Measurements from ENCODE around the gene TUBGCP2. TPM values are rescaled to one million over a fixed set of nuclear protein-coding genes. Genes with fewer than 3 reads are reported as not detected.

The TUBGCP2 gene
- total RNA-seq, 1 experiment from 2014 or later: 21.4 TPM

DNA sequence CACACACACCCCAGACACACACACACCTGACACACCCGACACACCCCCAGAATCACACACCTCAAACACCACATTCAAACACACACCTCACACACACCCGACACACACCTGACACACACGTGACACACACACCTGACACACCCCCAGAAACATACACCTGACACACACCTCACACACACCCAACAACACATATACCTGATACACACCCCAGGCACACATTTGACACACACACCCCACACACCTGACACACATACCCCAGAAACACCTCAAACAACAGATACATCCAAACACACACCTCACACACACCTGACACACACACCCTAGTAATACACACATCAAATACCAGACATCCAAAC lies 28.7 kb upstream of the TUBGCP2 start:
- H3K27ac ChIP-seq (ENCODE audit: low read length): no peak overlapping the region
- H3K4me3 ChIP-seq (ENCODE audit: low read length): no peak overlapping the region
- no peak overlapping the region for H3K9ac ChIP-seq (ENCODE audit: low read length)
- peaks cover 22% of the 10 kb centered on the region for H3K9me3 ChIP-seq (ENCODE audit: low read length)
- no peaks in the 10 kb centered on the region for H3K27me3 ChIP-seq (ENCODE audit: low read length)
- no peaks in the 10 kb centered on the region for H3K9me2 ChIP-seq (replicated peaks; ENCODE audit: insufficient read depth, low read length)
- no peaks in the 10 kb centered on the region for H3K79me2 ChIP-seq (ENCODE audit: low read length)
- no peaks in the 10 kb centered on the region for H3K4me1 ChIP-seq (ENCODE audit: low read length)
- no peak for DNase-seq
- no peak overlapping the region for H2AFZ ChIP-seq (ENCODE audit: low read length)
- H3K36me3 ChIP-seq (ENCODE audit: insufficient read depth, low read length): no peaks in the 10 kb centered on the region
- no peaks in the 10 kb centered on the region for H4K20me1 ChIP-seq (ENCODE audit: insufficient read depth, low read depth, low read length)
- H3K4me2 ChIP-seq (ENCODE audit: low read depth, low read length, poor library complexity, severe bottlenecking): no peak overlapping the region

DNA sequence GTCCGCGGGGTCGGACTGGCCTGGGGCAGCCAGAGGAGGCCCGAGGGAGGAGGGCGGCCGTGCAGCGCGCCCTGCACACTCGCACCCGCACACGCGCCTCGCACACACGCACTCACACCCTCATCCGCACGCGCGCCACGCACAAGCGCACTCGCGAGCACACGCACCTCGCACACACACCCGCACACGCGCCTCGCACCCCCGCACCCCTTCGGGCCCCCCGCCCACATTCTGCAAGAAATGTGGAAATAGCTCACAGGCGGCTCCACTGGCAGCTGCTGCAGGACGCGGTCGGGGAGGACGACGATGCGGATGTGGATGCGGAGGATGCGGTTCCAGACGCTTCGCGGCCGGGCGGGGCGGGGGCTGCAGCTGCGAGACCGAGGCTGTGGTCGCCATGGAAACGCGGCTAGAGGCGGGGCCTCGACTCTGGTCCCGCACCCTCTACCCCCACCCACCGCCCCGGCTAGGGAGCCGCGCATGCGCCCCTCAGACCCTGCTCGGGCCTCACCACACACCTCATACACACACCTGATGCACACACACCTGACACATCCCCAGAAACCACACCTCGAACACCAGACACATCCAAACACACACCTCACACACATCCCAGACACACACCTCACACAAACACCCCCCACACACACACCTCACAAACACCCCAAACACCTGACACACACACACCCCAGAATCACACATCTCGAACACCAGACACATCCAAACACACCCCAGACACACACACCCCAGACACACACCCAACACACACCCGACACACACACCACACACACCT lies 28.1 kb upstream of the TUBGCP2 start, which contains the start of gene CALY:
CALY (minus strand) TSS at position 320 of the 793 bp plus-strand sequence. CDS start 7,907 bp downstream, outside the sequence.
- DNase-seq: no peak
- H3K27ac ChIP-seq (ENCODE audit: low read length): no peak within 1 kb of the TSS

DNA sequence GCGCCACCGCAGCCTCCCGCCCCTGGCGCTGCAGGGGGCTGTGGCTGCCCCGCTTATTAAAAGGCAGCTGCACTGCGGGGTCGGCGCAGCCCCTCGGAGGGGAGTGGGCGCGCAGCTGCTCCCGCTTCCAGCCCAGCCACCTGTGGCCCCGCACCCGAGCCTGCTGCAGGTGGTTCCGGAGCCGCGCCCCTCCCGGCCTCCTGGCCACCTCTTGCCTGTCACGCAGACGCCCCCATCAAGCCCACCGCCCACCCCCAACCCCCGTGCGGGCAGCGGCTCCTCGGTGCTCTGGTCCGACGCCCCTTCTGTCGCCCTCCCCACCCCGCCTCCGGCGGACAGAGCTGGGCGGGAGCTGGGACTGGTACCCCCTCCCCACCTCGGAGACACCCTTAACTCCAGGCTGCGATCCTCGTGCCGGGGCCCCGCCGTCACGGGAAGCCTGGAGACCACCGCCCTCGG lies 27.5 kb upstream of the TUBGCP2 start:
- H3K27ac ChIP-seq (ENCODE audit: low read length): no peak overlapping the region

More for the DNA sequence above, 28.1 kb upstream of the TUBGCP2 start, which contains the start of gene CALY:
- H3K9me3 ChIP-seq (ENCODE audit: low read length): peaks cover 22% of the 10 kb centered on the region
- no peaks in the 10 kb centered on the region for H3K79me2 ChIP-seq (ENCODE audit: low read length)
- H3K4me3 ChIP-seq (ENCODE audit: low read length): no peak within 1 kb of the TSS
- H3K9ac ChIP-seq (ENCODE audit: low read length): no peak within 1 kb of the TSS
- H3K36me3 ChIP-seq (ENCODE audit: insufficient read depth, low read length): no peaks in the 10 kb centered on the region
- no peaks in the 10 kb centered on the region for H3K9me2 ChIP-seq (replicated peaks; ENCODE audit: insufficient read depth, low read length)
- H3K4me1 ChIP-seq (ENCODE audit: low read length): no peaks in the 10 kb centered on the region
- no peaks in the 10 kb centered on the region for H3K27me3 ChIP-seq (ENCODE audit: low read length)
- no peak within 1 kb of the TSS for H2AFZ ChIP-seq (ENCODE audit: low read length)
- H4K20me1 ChIP-seq (ENCODE audit: insufficient read depth, low read depth, low read length): no peaks in the 10 kb centered on the region
- H3K4me2 ChIP-seq (ENCODE audit: low read depth, low read length, poor library complexity, severe bottlenecking): no peak within 1 kb of the TSS

DNA sequence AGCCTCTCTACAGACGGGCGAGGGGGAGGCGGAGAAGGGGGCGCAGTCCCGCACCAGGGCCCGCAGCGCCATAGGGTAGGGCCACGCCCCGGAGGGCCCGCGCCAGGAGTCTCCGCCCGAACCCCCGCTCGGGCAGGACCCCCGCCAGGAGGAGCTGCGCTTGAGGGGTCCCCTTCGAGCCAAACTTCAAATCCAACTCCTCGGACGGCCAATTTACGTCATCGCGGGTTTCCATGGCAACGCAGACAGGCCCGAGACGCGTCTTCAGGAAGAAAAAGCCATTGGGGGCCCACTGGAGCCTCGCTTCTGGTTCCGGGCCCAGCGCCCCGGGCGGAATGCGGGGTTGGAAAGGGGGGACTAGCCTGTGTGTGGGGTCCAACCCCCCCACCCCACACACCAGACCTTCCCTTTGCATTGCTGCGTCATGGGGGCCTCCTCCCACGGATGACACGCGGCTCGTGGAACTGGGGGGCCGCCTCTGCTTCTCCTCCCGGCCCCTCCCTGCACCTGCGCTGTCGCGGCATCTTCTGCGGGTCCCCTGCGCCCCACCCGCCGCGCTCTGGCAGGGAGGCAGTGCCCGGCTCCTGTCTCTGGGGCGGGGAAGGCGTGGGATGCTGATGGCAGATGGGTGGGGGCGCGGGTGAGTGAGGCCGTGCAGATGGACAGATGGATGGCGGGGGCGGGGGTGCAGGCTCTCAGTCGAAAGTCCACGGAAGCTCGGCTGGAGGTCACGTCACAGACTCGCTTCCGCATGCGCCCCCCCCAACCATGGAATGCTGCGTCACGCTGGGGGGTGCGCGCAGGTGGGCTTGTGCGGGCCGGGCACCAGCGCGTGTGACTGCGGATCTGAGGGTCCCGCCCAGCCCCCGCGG lies 26.8 kb upstream of the TUBGCP2 start:
- H3K27me3 ChIP-seq (ENCODE audit: low read length): no peaks in the 10 kb centered on the region
- no peaks in the 10 kb centered on the region for H3K36me3 ChIP-seq (ENCODE audit: insufficient read depth, low read length)
- no peak overlapping the region for H3K4me3 ChIP-seq (ENCODE audit: low read length)
- no peaks in the 10 kb centered on the region for H3K79me2 ChIP-seq (ENCODE audit: low read length)
- peaks cover 22% of the 10 kb centered on the region for H3K9me3 ChIP-seq (ENCODE audit: low read length)
- H3K9ac ChIP-seq (ENCODE audit: low read length): no peak overlapping the region
- no peak overlapping the region for H3K27ac ChIP-seq (ENCODE audit: low read length)
- no peaks in the 10 kb centered on the region for H3K4me1 ChIP-seq (ENCODE audit: low read length)
- H3K4me2 ChIP-seq (ENCODE audit: low read depth, low read length, poor library complexity, severe bottlenecking): no peak overlapping the region
- no peaks in the 10 kb centered on the region for H3K9me2 ChIP-seq (replicated peaks; ENCODE audit: insufficient read depth, low read length)
- H2AFZ ChIP-seq (ENCODE audit: low read length): no peak overlapping the region
- no peak for DNase-seq
- H4K20me1 ChIP-seq (ENCODE audit: insufficient read depth, low read depth, low read length): no peaks in the 10 kb centered on the region

More for the DNA sequence above, 27.5 kb upstream of the TUBGCP2 start:
- Histone ChIP-seq H3K27me3 (ENCODE audit: low read length) (no peaks in the 10 kb centered on the region), H3K9ac (ENCODE audit: low read length) (no peak overlapping the region), H2AFZ (ENCODE audit: low read length) (no peak overlapping the region), H3K9me2 (replicated peaks; ENCODE audit: insufficient read depth, low read length) (no peaks in the 10 kb centered on the region), H3K36me3 (ENCODE audit: insufficient read depth, low read length) (no peaks in the 10 kb centered on the region), H3K9me3 (ENCODE audit: low read length) (peaks cover 22% of the 10 kb centered on the region), H3K4me3 (ENCODE audit: low read length) (no peak overlapping the region), H3K79me2 (ENCODE audit: low read length) (no peaks in the 10 kb centered on the region), H3K4me2 (ENCODE audit: low read depth, low read length, poor library complexity, severe bottlenecking) (no peak overlapping the region), H3K4me1 (ENCODE audit: low read length) (no peaks in the 10 kb centered on the region), H4K20me1 (ENCODE audit: insufficient read depth, low read depth, low read length) (no peaks in the 10 kb centered on the region)
- DNase-seq: no peak

DNA sequence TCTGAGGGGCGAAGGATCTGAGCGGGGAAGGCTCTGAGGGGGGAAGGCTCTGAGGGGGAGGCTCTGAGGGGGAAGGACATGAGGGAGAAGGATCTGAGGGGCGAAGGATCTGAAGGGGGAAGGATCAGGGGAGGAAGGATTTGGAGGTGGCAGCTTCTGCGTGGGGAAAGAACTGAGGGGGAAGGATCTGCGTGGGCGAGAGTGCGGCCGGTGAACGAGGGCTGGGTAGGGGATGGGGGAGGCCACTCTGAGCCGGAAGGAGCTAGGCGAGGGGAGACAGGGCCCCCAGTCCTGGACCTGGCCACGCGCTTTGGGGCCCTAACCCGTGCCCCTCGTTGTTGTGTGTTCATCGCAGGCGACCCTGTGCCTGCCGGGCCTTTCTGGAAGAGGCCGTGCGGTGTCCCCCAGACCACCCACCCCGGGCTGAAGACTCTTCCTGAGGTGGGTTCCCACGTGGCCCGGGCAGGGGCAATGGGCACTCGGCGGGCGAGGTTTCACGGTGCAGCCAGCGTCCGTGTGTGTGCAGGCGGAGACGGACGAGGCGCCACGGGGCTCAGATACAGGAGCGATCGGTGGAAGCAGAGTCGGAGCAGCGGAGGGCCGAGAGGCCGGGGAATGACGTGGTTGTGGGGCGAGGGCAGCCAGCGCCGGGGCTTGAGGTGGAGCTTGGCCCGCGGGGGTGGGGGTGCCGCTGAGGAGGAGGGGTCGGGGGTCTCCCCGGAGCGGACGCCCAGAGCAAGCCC lies 26.0 kb upstream of the TUBGCP2 start:
- Histone ChIP-seq H3K4me1 (ENCODE audit: low read length) (peaks cover 3% of the 10 kb centered on the region), H3K36me3 (ENCODE audit: insufficient read depth, low read length) (no peaks in the 10 kb centered on the region), H3K4me2 (ENCODE audit: low read depth, low read length, poor library complexity, severe bottlenecking) (no peak overlapping the region), H3K9me3 (ENCODE audit: low read length) (peaks cover 22% of the 10 kb centered on the region), H4K20me1 (ENCODE audit: insufficient read depth, low read depth, low read length) (no peaks in the 10 kb centered on the region), H3K4me3 (ENCODE audit: low read length) (no peak overlapping the region), H3K9ac (ENCODE audit: low read length) (no peak overlapping the region), H3K27me3 (ENCODE audit: low read length) (no peaks in the 10 kb centered on the region), H3K9me2 (replicated peaks; ENCODE audit: insufficient read depth, low read length) (no peaks in the 10 kb centered on the region), H2AFZ (ENCODE audit: low read length) (no peak overlapping the region), H3K79me2 (ENCODE audit: low read length) (no peaks in the 10 kb centered on the region), H3K27ac (ENCODE audit: low read length) (no peak overlapping the region)
- DNase-seq: no peak

DNA sequence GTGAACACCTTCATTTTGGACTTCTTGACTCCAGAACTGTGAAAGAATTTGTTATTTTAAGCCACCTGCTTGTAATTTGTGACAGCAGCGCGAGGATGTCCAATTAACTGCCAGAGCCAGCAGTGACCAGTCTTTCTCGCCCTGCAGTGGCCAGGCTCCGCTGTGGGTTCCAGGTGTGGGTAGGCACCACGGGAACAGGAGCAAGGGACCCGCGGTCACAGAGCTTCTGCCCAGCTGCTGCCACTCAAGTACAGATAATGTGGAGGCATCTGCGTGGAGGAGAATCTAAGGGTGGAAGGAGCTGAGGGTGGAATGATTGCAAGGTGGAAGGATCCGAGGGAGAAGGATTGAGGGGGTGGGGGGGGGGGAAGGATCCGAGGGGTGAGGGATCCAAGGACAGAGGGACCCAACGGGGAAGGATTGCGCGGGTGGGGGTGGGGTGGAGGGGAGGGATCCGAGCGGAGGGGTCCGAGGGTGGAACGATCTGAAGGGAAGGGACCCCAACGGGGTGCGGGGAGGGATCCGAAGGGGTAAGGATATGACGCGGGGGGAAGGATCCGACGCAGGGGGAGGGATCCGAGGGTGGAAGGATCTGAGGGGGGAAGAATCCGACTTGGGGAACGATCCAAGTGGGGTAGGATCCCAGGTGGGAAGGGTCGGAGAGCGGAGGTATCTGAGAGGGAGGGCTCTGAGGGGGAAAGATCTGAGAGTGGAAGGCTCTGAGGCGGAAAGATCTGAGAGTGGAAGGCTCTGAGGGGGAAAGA lies 24.4 kb upstream of the TUBGCP2 start:
- H3K4me3 ChIP-seq (ENCODE audit: low read length): no peak overlapping the region
- no peak overlapping the region for H3K4me2 ChIP-seq (ENCODE audit: low read depth, low read length, poor library complexity, severe bottlenecking)
- H3K27me3 ChIP-seq (ENCODE audit: low read length): no peaks in the 10 kb centered on the region
- H3K9me2 ChIP-seq (replicated peaks; ENCODE audit: insufficient read depth, low read length): no peaks in the 10 kb centered on the region
- no peaks in the 10 kb centered on the region for H3K36me3 ChIP-seq (ENCODE audit: insufficient read depth, low read length)
- no peak overlapping the region for H2AFZ ChIP-seq (ENCODE audit: low read length)
- H3K27ac ChIP-seq (ENCODE audit: low read length): no peak overlapping the region
- H4K20me1 ChIP-seq (ENCODE audit: insufficient read depth, low read depth, low read length): no peaks in the 10 kb centered on the region; the same call in 1 of the 2 replicates
- no peak for DNase-seq
- peaks cover 7% of the 10 kb centered on the region for H3K4me1 ChIP-seq (ENCODE audit: low read length)
- H3K9me3 ChIP-seq (ENCODE audit: low read length): peaks cover 9% of the 10 kb centered on the region; the same call in 1 of the 2 replicates
- no peak overlapping the region for H3K9ac ChIP-seq (ENCODE audit: low read length)
- H3K79me2 ChIP-seq (ENCODE audit: low read length): no peaks in the 10 kb centered on the region

DNA sequence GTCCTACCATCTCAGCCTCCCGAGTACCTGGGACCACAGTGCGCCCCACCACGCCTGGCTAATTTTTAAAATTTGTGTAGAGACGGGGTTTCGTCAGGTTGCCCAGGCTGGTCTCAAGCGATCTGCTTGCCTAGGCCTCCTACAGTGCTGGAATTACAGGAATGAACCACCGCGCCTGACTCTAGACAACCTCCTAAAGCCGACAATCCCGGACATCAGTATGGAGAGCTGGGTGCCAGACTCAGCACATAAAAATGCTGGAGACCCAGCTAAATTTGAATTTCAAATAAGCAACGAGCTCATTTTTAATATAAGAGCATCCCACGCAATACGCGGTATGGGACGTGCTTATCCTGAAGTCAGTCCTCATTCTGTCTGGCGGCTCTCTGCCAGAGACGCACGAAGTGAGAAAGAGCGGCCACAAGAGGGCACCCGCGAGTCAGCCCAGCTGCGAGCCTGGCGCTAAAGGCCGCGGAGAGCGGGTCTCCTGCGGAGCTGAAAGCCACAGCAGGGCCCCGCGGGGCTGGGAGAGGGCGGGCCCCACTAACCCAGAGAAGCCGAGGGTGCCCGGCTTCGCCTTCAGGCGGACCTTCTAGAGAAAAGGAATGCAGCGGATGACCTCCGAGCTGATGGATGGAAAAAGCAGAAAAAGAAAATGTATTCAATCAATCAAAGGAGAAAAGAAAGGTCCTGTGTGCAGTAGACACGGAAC lies 21.0 kb upstream of the TUBGCP2 start:
- Histone ChIP-seq H3K4me2 (ENCODE audit: low read depth, low read length, poor library complexity, severe bottlenecking) (peak overlapping the region; percentile 59), H2AFZ (ENCODE audit: low read length) (no peak overlapping the region), H3K79me2 (ENCODE audit: low read length) (no peaks in the 10 kb centered on the region), H4K20me1 (ENCODE audit: insufficient read depth, low read depth, low read length) (no peaks in the 10 kb centered on the region; the same call in 1 of the 2 replicates), H3K4me3 (ENCODE audit: low read length) (no peak overlapping the region), H3K4me1 (ENCODE audit: low read length) (peaks cover 26% of the 10 kb centered on the region), H3K9me2 (replicated peaks; ENCODE audit: insufficient read depth, low read length) (no peaks in the 10 kb centered on the region), H3K27me3 (ENCODE audit: low read length) (no peaks in the 10 kb centered on the region), H3K27ac (ENCODE audit: low read length) (no peak overlapping the region), H3K9ac (ENCODE audit: low read length) (peak overlapping the region; percentile 56), H3K9me3 (ENCODE audit: low read length) (no peaks in the 10 kb centered on the region), H3K36me3 (ENCODE audit: insufficient read depth, low read length) (no peaks in the 10 kb centered on the region)
- DNase-seq: peak; percentile 95
